Measurements from ENCODE around the gene ACTN1.

The ACTN1 gene

DNA sequence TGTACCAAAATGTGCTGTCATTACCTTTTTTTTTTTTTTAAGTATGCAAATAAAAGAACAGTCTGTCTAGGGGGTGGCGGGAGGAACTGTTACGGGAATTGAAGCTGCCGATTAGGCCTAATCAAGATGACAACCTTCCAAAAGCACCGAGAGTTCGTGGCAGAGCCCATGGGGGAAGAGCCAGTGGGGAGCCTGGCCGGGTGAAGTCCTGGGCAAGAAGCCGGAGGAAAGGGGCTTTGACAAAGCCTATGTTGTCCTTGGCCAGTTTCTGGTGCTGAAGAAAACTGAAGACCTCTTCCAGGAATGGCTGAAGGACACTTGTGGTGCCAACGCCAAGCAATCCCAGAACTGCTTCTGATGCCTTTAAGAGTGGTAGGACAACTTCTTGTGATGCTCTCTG, 42.6 kb downstream of the ACTN1 start:
- DNase-seq (ENCODE audit: low read depth) = no peak

DNA sequence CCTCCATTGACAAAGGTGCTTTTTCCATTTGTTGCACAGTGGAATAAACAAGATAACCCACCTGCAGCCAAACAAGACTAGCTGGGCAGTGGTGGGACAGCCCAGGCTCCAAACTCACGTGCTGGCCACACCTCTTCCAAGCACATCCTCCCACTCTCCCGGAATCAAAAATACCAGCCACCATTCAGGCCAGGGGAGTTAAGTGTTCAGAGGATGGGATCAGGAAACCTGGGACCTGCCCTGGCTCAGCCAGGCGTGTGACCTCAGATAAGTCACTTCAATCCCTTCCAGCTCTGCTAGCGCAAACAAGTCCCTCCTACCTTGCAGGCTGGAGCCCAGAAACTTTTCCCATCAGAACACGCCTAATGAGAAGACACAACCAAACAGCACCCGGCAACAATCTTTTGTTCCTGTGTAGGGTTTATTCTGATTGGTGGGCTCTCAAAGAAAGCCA, 43.3 kb downstream of the ACTN1 start:
- no peak for DNase-seq (ENCODE audit: low read depth)

DNA sequence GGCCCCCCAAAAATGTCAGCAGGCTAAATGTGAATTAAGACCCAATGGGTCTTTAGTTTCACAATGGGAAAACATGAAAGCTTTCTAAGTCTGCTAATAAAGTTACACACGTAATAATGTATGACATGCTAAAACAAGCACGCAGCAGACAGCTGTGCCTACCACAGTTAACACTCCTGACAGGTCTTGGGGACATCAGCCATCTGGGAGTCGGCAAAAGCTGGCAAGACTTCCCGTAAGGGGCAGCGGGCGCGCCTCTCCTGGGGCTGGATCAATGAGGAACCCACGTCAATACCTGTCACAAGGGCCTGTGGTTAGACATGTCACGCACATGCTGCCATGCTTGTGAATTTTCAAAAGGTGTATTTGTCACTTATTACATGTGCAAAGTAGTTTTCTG, 45.0 kb downstream of the ACTN1 start:
- no peak for DNase-seq (ENCODE audit: low read depth)

DNA sequence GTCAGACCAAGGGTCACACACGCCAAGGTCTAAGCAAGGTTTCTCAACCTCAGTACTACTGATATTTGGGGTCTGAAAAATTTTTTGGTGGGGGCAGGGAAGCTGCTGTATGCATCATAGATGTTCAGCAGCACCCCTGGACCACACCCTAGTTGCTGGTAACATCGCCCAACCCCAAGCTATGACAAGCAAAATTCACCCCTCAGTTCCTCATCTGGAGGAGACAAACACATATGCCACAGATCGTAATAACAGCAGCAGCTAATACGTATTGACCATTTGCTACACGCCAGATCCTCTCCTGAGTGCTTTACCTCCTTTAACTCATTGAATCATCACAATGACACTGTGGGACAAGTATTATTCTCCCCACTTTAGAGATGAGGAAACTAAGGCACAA, 46.4 kb downstream of the ACTN1 start:
- no peak for DNase-seq (ENCODE audit: low read depth)

DNA sequence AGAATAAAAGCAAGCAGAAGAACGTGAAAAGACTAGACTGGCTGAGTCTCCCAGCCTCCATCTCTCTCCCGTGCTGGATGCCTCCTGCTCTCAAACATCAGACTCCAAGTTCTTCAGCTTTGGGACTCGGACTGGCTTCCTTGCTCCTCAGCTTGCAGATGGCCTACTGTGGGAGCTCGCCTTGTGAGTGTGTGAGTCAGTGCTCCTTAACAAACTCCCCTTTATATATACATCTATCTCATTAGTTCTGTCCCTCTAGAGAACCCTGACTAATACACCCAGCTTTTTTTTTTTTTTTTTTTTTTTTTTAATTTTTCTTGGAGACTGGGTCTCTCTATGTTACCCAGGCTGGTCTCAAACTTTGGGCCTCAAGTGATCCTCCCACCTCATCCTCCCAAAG, 46.9 kb downstream of the ACTN1 start:
- peak; percentile 59 for DNase-seq (ENCODE audit: low read depth)

DNA sequence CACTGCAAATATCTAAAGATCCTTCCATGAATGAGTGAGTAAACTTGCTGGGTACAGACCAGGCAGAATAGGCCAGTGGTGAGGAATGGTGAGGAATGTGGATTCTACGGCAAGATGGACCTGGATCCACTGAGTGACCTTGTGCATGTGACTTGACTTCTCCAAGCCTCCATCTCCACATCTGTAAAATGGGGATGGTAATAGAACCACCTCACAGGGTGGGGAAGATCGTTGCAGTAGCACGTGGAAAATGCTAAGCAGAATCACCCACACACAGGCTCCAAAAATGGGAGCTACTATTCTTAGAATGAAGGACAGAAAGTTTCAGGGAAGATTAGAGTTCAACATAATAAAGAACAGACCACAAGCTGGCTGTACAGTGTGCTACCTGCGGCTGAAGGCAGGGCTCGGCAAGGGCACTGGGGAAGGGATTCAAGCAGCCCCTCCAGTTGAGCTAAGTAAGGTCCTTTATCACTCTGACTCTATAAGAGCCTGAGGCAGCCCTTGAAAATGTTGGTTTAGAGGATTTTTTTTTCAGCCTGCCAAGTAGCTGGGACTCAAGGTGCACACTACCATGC, 47.5 kb downstream of the ACTN1 start:
- no peak for DNase-seq (ENCODE audit: low read depth)

DNA sequence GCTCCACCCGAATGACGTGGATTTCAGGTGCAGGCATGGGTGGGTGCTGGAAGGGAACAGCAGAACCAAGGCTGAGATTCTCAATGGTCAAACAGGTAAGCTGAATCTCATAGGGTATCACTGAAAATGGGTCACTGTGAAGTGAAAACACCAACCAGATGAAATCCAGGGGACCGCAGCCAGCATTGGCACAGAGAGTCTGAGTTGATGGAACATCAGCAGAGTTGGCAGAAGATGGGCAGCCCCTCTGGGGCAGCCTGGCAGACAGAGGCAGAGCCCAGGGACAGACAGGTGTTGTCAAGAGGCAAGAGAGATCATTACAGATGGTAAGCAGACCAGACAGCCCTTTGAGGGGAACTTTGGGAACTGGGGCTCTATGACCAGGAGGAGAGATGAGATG, 48.0 kb downstream of the ACTN1 start:
- DNase-seq (ENCODE audit: low read depth) = no peak

DNA sequence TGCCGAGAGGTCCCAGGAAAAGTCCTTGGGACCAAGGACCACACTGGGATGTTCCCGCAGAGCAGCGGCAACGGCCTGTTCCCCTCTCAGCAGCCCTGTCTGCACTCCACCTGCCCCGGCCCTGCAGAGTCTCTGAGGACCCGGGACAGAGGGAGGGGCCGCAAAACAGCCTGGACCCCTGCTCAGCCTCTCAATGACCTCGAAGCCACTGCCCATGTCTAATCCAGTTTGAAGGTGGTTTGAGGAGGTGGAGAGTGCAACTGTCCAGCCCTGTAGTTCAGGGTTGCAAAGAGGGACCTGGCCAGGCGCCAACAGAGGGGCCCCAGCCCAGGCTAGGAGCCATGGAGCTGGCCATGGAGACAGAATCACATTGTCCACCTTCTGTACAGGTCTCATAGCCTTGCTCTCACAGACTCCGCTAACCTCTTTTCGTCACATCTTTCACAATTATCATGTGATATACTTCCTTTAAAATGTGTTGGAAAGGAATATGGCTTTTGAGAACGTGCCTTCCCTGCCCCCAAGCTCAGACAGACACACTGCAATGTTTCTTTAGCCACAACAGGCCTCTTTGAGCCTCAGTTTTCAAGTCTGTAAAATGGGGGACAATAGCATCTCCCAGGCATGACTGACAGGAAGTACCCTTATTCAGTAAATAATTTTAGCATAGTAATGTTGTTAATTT, 49.3 kb downstream of the ACTN1 start:
- no peak for DNase-seq (ENCODE audit: low read depth)

DNA sequence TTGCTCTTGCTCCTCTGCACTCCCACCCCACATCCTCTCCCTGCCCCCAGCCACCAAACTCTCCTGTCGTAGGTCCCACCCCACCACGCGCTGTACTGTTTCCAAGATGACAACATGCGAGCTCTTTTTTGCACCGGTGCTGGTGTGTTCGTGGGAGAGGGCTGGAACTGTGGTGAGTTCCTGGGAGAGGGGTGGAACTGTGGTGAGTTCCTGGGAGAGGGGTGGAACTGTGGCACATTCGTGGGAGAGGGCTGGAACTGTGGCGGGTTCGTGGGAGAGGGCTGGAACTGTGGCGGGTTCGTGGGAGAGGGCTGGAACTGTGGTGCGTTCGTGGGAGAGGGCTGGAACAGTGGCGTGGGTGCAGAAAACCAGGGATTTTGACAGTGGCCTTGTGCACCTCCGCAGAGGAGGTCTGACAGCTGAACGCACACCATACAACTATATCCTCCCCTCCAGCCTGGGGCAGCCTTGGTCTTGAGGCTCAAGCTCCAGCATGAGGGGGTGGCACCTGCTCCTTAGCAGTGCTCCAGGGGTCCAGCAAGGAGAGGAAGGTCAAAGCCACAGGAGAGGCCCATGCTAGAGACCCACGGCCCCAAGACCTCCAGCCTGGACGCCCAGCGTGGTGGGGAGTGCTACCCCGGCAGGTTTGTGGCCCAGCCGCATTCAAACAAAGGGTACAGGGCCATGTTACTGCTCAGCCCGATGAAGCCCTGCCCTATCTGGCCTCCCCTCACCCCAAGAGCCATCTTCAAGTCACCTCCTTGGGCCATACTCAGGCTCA, 50.1 kb downstream of the ACTN1 start:
- DNase-seq (ENCODE audit: low read depth) = no peak

DNA sequence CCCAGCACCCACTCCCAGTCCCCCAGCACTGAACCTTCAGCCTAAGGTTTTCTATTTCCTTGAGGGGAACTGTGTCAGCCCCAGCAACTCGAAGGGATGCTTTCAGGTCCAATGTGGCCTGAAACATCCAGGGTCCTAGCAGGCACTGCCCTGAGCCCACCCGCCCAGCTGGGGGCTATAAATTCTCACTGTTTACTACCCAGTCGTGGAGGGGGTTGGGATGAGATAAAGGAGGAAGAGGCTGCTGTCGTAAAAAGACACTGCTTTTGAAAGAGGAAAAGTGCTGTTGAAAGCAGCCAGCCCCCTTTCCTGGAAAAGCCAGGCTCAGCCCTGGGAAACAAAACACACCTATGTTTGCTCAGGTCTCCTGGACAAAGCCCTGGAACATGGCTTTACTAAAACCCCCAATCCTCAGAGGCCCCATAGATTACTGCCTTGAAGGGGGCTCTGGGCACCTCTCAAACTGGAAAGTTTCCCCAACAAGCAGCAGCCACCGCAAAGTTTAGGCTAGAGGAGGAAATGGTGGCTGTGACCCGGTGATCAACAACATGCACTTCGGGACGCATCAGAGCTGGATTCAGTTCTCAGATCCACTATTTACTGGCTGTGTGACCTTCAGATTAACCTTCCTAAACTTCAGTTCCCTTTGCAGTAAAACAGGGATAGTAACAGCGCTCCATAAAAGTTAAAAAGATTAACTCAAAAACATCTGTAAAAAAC, 51.0 kb downstream of the ACTN1 start:
- no peak for DNase-seq (ENCODE audit: low read depth)

DNA sequence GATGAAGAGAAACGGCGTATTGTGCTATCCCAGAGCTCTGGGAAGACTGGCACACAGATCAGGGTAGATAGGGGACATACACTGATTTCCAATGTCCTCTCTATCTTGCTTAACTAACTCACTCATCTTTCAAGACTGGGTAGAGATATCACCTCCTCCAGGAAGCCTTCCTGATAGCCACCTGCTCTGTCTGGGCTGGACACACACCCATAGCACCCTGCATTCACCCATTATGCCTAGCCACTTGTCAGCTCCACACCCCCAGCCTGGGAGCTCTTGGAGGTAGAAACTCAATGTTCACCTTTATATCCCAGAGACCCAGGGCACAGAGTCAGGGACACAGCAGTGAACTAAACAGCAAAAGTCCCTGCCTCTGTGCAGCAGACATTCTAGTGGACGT, 52.0 kb downstream of the ACTN1 start:
- no peak for DNase-seq (ENCODE audit: low read depth)

DNA sequence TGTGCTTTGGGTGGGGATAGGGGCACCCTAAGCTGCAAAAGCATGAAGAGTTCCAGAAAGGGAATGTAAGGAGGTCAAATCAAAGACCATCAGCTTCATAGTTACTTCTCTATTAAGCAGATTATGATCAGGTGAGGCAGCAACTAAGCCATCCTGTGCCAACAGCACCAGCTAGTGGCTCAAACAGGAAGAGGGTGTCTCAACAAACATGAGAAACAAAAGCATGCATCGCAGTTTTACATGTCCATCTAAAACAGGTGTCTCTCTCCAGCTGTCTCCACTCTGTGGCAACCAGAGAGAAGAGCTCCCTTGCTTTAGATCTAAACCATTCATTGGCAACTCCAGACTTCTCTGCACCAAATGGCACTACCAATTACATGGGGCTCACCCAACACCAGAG, 52.9 kb downstream of the ACTN1 start:
- DNase-seq (ENCODE audit: low read depth) = peak; percentile 45

DNA sequence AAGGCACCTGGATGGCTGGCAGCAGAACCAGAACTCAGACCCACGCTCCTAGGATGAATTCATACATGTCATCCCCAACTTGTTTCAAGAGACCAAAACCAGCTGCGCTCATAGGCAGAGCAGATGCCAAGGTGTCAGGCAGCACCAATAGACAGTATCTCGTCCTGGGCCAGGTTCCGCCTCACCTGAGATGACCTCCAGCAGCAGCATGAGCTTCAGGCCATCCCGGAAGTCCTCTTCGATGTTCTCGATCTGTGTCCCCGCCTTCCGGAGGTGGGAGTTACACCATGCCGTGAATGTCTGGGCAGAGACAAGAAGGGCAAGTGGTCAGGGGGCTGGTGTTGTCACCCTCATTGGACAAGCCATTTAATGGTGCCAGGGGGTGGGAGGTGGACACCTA, 53.7 kb downstream of the ACTN1 start:
- no peak for DNase-seq (ENCODE audit: low read depth)

DNA sequence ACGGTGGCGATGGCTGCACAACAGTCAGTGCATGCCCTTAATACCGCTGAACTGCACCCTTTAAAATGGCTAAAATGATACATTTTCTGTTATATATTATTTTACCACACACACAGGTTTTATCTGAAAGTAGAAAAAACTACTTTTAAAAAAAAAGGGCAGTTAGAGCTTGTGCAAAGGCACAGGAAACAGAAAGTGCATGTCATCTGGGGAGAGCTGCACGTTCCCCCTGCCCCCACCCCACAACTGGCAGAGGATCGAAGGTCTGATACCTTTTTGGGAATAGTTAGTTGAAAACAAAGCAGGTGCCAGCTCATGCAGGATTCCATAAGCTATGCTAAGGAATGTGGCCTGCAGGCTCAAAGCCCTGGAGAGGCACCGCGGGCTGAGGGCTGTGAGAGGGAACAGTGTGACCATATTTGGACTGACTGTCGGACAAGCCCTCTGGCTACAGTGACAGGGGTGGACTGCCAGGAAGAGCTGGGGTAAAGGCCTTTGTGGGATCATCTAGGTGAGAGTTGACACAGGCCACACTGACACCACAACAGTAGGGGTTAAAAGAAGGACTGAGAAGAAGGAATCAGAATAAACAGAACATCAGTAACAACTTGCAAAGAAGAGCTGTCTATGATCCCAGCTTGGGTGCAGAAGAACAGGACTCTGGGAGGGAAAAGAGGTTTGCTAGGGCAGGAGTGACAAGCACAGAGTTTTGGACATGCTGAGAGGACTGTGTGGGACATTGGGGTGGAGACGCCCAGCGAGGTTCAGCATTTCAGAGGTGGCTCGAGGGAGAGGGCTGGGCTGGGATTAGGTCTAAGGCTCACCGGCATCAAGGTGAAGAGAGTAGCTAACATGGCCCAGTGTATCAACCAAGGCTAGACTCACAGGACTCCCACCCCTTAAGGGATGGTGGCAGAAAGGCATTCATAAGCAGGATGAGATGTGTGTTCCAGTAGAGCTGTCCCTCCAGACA, 54.6 kb downstream of the ACTN1 start:
- DNase-seq (ENCODE audit: low read depth) = peak; percentile 53

DNA sequence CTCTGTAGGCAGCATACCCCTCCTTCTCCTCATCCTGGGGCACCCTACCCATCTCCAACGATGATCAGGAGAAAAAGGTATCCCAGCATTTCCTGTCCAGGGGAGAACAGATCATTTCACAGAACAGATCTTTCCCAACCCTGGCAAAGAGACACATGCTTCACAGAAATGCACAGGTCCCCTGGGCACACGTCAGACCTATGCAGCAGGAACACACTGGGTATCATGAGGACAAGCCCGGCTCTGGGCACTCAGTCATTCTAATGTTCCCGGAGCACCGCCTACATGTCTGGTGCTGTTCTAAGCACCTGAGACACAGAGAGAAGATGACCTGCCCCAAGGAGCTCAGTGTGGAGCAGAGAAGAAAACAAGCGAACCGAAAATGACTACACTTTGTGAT, 56.2 kb downstream of the ACTN1 start:
- DNase-seq (ENCODE audit: low read depth) = no peak

DNA sequence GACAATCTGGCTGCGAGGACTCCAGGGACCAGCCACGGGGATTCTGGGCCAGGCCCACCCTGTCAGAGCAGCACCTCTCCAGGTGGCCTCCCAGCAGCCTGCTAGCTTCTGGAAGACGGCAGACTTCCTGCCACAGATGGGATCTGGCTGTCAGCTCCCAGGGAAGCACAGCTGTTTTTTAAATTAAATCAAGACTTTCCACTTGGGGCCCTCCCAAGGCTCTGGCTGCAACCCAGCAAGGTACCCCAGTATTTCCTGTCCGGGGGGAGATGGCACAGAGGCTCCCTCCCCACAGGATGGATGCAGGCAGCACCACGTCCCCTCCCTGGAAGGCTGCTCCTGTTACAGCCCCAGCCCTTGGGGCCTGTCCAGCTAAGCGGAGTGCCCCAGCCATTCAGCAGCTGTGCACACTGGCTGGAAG, 56.9 kb downstream of the ACTN1 start:
- DNase-seq (ENCODE audit: low read depth) = no peak

DNA sequence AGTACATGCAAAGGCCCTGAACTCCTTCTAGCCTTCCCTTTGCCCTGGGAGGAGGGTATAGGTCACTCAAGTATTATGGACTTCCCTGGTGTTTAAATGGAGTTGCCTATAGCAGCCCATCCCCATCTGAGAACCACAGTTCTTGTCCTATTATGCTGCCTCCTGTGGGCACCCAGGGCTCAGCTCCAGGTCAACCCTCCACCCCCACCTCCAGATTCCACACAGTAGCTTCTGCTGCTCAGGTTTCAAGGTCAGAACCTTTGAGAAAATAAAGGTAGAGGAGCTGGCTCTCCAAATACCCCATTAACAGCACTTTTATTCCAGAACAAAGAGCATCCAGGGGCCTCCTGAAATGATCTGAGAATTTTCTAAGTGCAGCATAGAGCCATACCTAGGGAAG, 57.4 kb downstream of the ACTN1 start:
- no peak for DNase-seq (ENCODE audit: low read depth)

DNA sequence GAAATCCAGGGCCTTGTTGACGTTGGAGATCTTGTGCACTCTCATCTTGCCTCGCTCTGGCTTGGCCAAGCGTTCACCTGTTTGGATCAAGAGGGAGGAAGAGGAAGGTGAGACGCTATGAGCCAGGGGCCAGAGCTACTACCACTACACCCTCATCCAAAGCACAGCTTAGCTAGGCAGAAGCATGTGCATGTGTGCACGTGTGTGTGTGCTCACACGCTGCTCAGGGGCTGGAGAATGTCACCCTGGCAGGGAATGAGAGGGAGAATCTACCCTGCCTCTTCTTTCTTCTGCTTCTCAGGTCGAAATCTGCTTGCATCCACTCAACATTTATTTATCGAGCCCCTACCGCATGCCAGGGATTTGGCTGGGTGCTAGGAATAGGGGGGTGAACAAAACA, 58.1 kb downstream of the ACTN1 start:
- no peak for DNase-seq (ENCODE audit: low read depth)

DNA sequence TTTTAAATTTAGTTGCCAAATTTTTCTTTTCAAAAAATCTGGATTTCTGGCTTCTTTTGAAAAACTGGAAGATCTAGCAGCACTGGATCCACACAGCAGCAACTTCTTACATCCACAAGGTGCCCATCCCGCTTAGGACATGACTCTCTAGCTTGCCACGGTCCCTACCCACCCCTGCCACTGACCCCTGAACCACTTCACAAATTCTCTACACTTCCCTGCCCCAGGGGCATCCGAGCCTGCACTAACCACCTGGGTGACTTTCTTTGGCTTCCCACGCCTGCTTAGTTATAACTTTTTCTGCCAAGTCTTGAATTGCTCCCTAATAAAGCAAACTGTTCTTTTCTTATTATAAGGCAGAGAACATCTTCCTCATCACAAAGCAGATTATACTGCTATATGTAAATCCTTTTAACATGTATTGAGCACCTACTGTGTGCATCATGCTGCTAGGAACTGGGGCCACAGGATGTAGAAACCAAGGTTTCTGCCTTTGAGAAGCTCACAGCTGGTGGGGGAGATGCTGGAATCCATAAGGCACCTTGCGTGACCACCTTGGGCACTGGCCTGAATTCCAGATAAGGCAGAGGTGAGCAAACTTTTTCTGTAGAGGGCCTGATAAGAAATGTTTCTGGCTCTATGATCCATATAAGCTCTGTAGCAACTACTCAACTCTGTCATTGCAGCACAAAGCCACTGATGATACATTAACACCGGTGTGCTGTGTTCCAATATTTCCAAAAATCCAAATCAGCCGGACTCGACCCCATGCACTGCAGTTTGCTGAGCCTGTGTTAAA, 59.8 kb downstream of the ACTN1 start:
- no peak for DNase-seq (ENCODE audit: low read depth)

DNA sequence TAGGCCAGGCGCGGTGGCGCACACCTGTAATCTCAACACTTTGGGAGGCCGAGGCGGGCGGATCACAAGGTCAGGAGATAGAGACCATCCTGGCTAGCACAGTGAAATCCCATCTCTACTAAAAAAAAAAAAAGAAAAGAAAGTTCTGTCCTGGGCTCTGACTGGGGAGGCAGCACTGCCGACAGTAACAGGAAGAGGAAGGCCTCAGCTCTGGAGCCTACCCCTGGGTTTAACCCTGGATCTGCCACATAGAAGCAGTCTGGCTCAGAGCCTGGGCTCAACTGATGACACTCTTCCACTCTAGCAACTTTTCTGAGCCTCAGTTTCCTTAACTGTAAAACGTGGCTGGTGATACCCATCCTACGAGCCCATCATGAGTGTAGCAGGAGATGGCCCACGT, 60.5 kb downstream of the ACTN1 start:
- DNase-seq (ENCODE audit: low read depth) = no peak

Measured in ELR (cell line).